ENCODE data around the gene NLGN4X. TPM values are rescaled to one million over a fixed set of nuclear protein-coding genes. Genes with fewer than 3 reads are reported as not detected.
"Not testable (repeated sequence)": the region's sequence is repeated elsewhere in the genome, so short reads cannot be mapped to it uniquely, and the experiment has no call there.

Gene NLGN4X
- total RNA-seq, 1 experiment from 2014 or later, result 44.3 TPM

- peak; percentile 26 for DNase-seq (ENCODE audit: low spot score)
- ChIA-PET POLR2A (ENCODE audit: low non-redundant PET) (no interaction called here), CTCF (no interaction called here)
- no TSS peak for BruUV-seq (replicated peaks)
- Histone ChIP-seq H3K4me3 (ENCODE audit: low read depth, low read length, poor library complexity, severe bottlenecking) (no peak overlapping the region), H3K4me1 (ENCODE audit: insufficient read depth, low read length, poor library complexity, severe bottlenecking) (no peaks in the 10 kb centered on the region), H3K27ac (ENCODE audit: low read depth, low read length, poor library complexity, severe bottlenecking) (no peak overlapping the region), H3K27me3 (replicated peaks; ENCODE audit: insufficient read depth, low read depth, low read length, poor library complexity) (no peaks in the 10 kb centered on the region), H3K9me3 (ENCODE audit: low read depth, low read length, poor library complexity, severe bottlenecking) (peaks cover 6% of the 10 kb centered on the region), H3K36me3 (ENCODE audit: insufficient read depth, low read length, poor library complexity, severe bottlenecking) (no peaks in the 10 kb centered on the region)
- 0 out of 2 replicates have a peak, but pooled peaks have one; percentile 21 for TF ChIP-seq CTCF (conservative IDR thresholded peaks at IDR 0.05; ENCODE audit: low read depth, low read length)
- TF ChIP-seq EZH2 (IDR thresholded peaks at IDR 0.05; ENCODE audit: borderline replicate concordance, low read depth, low read length, poor library complexity, severe bottlenecking), result no peak
- intact Hi-C loops (cut with micrococcal nuclease; ENCODE audit: unreplicated experiment), result no loop called here
These were observed 312.9 kb downstream of the NLGN4X start for GRCh38 chrX:5915783-5916182.

GRCh38 chrX:5907207-5907606 is 321.5 kb downstream of the NLGN4X start:
- H3K4me1 ChIP-seq (ENCODE audit: insufficient read depth, low read length, poor library complexity, severe bottlenecking), result no peaks in the 10 kb centered on the region
- H3K9me3 ChIP-seq (ENCODE audit: low read depth, low read length, poor library complexity, severe bottlenecking), result no peaks in the 10 kb centered on the region
- no peak for TF ChIP-seq EZH2 (IDR thresholded peaks at IDR 0.05; ENCODE audit: borderline replicate concordance, low read depth, low read length, poor library complexity, severe bottlenecking)
- TF ChIP-seq CTCF (conservative IDR thresholded peaks at IDR 0.05; ENCODE audit: low read depth, low read length), result no peak
- BruUV-seq (replicated peaks), result no TSS peak
- H3K27me3 ChIP-seq (replicated peaks; ENCODE audit: insufficient read depth, low read depth, low read length, poor library complexity), result no peaks in the 10 kb centered on the region
- peaks cover 5% of the 10 kb centered on the region for H3K36me3 ChIP-seq (ENCODE audit: insufficient read depth, low read length, poor library complexity, severe bottlenecking)
- H3K27ac ChIP-seq (ENCODE audit: low read depth, low read length, poor library complexity, severe bottlenecking), result no peak overlapping the region
- intact Hi-C loops (cut with micrococcal nuclease; ENCODE audit: unreplicated experiment), result no loop called here
- POLR2A ChIA-PET (ENCODE audit: low non-redundant PET), result no interaction called here
- no peak overlapping the region for H3K4me3 ChIP-seq (ENCODE audit: low read depth, low read length, poor library complexity, severe bottlenecking)
- CTCF ChIA-PET, result no interaction called here
- DNase-seq (ENCODE audit: low spot score), result no peak

- H3K9me3 ChIP-seq (ENCODE audit: low read depth, low read length, poor library complexity, severe bottlenecking); DNase-seq (ENCODE audit: low spot score); H3K4me3 ChIP-seq (ENCODE audit: low read depth, low read length, poor library complexity, severe bottlenecking); intact Hi-C loops (cut with micrococcal nuclease; ENCODE audit: unreplicated experiment); H3K4me1 ChIP-seq (ENCODE audit: insufficient read depth, low read length, poor library complexity, severe bottlenecking); BruUV-seq (replicated peaks); H3K36me3 ChIP-seq (ENCODE audit: insufficient read depth, low read length, poor library complexity, severe bottlenecking); H3K27ac ChIP-seq (ENCODE audit: low read depth, low read length, poor library complexity, severe bottlenecking); H3K27me3 ChIP-seq (replicated peaks; ENCODE audit: insufficient read depth, low read depth, low read length, poor library complexity); POLR2A ChIA-PET (ENCODE audit: low non-redundant PET); CTCF ChIA-PET: not testable (repeated sequence)
These were observed 325.0 kb downstream of the NLGN4X start for GRCh38 chrX:5903586-5904190.

- BruUV-seq (replicated peaks), result no TSS peak
- POLR2A ChIA-PET (ENCODE audit: low non-redundant PET), result no interaction called here
These were observed 330.2 kb downstream of the NLGN4X start for GRCh38 chrX:5898463-5898862.

More at GRCh38 chrX:5898463-5898862, 330.2 kb downstream of the NLGN4X start:
- intact Hi-C loops (cut with micrococcal nuclease; ENCODE audit: unreplicated experiment), result no loop called here
- Histone ChIP-seq H3K27ac (ENCODE audit: low read depth, low read length, poor library complexity, severe bottlenecking) (no peak overlapping the region), H3K4me3 (ENCODE audit: low read depth, low read length, poor library complexity, severe bottlenecking) (no peak overlapping the region), H3K27me3 (replicated peaks; ENCODE audit: insufficient read depth, low read depth, low read length, poor library complexity) (no peaks in the 10 kb centered on the region), H3K4me1 (ENCODE audit: insufficient read depth, low read length, poor library complexity, severe bottlenecking) (no peaks in the 10 kb centered on the region), H3K36me3 (ENCODE audit: insufficient read depth, low read length, poor library complexity, severe bottlenecking) (peaks cover 8% of the 10 kb centered on the region), H3K9me3 (ENCODE audit: low read depth, low read length, poor library complexity, severe bottlenecking) (no peaks in the 10 kb centered on the region)
- TF ChIP-seq EZH2 (IDR thresholded peaks at IDR 0.05; ENCODE audit: borderline replicate concordance, low read depth, low read length, poor library complexity, severe bottlenecking) (no peak), CTCF (conservative IDR thresholded peaks at IDR 0.05; ENCODE audit: low read depth, low read length) (no peak)
- CTCF ChIA-PET, result no interaction called here
- no peak for DNase-seq (ENCODE audit: low spot score)
